ENCODE results near the gene CELSR1.
A peak's percentile ranks its signal among the peaks of the same experiment; 100 is the strongest.

CELSR1 gene

DNA sequence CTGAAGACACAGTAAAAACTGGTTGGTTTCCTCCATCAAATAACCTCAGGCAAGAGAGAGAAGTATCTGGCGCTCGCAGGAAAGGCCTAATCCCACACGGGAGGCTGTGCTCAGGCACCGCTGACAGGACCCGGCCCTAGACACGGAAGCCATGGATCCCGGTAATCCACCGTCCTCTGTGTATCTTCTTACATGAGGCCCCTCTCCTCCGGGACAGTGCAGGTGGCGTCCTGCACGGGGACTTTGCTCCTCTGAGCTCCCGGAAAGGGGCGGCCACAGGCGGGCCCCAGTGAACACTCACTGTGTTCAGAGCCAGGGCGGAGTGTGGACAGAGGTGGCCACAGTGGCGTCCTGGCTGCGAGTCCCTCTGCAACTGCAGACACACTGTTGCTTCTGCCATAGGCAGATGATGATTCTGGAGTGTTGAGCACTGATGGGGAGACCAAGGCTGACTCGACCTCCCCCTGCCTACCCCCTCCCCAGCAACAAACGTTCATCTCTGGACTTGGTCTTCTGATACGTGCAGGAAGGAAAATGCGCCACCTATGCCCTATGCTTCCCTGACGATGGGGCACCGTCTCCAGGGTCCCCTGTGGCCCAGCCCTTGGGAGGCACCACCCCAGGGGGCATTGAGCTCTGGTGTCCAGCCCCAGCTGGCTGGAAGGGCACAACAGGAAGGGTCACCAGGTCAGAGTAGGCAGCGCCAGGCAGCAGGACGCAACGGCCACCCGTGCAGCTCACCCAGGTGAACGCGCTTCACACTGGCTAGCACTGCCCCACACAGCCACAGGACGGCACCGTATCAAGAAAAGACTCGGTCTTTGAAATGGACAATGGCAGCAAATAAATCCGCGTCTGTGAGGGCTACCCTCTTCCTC lies 106.2 kb downstream of the CELSR1 start:
- no peak overlapping the region for H3K4me3 Mint-ChIP-seq
- peaks cover under 1% of the 10 kb centered on the region for H3K9me3 Mint-ChIP-seq
- H3K27ac Mint-ChIP-seq = peak overlapping the region; percentile 91
- no peaks in the 10 kb centered on the region for H3K27me3 Mint-ChIP-seq
- CTCF ChIA-PET = no interaction called here
- no peak for DNase-seq
- peaks cover 1% of the 10 kb centered on the region for H3K36me3 Mint-ChIP-seq
- peaks cover 15% of the 10 kb centered on the region for H3K4me1 Mint-ChIP-seq

DNA sequence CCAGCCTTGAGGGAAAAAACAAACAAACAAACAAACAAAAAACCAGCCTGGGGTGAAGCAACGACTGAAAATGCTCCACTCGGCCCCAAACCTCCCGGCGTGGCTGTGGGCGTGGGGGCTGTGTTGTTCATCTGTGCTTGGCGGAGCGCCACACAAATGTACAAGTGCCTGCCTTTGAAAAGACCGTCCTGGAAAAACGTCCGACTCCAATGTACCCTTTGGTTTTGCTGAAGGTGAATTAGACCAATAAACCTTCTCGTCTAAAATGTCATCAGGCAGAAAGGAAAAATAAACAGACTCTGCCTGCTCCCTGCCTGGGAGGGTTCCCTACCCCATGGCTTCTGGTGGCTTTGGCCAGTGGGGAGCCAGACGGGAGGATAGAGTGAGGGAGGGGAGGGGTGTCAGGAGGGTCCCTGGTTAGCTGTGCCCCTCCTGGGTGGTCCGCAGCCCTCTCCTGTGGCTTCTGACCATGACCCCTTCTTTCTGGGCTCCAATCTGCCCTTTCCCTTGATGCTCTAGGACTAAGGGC lies 108.0 kb downstream of the CELSR1 start:
- CTCF ChIA-PET = no interaction called here
- Mint-ChIP-seq H3K27ac (no peak overlapping the region), H3K4me3 (no peak overlapping the region), H3K36me3 (peaks cover 1% of the 10 kb centered on the region), H3K9me3 (peaks cover 7% of the 10 kb centered on the region), H3K27me3 (peaks cover 7% of the 10 kb centered on the region), H3K4me1 (peaks cover 19% of the 10 kb centered on the region)
- DNase-seq = no peak

DNA sequence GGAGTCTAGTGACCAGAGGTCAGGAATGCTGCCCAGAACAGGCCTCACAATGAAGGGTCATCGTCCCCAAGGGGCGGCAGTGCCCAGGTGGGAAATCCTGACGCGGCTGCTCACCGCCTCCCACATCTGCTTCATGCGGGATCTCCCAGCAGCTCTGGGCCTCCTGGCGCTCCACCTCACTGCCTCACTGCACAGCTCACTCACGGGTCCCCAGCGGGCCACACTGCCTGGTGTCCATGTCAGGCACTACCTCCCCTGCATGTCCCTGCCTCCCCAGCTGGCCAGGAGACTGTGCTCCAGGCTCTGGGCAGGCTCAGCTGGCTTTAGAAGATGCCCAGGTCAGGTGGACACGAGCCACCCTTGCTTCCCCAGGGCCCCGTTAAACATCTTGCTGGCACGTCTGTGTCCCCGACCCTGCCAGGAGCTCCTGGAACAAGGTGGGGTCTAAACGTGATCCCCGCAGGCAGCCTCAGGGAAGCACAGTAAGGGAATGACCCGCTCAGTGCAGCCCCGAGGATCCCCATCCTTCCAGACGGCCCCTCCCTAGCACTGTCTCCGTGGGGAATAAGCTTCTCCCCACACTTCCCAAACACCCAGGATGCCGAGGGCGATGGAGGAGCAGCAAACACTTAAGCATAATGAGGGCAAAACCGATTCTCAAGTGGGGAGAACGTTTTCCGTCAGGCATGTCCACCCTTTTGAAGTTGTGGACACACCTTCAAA lies 108.7 kb downstream of the CELSR1 start:
- Mint-ChIP-seq H3K4me3 (no peak overlapping the region), H3K27ac (no peak overlapping the region), H3K36me3 (peaks cover 1% of the 10 kb centered on the region), H3K9me3 (peaks cover 7% of the 10 kb centered on the region), H3K4me1 (peaks cover 19% of the 10 kb centered on the region), H3K27me3 (peaks cover 7% of the 10 kb centered on the region)
- CTCF ChIA-PET = no interaction called here
- no peak for DNase-seq

DNA sequence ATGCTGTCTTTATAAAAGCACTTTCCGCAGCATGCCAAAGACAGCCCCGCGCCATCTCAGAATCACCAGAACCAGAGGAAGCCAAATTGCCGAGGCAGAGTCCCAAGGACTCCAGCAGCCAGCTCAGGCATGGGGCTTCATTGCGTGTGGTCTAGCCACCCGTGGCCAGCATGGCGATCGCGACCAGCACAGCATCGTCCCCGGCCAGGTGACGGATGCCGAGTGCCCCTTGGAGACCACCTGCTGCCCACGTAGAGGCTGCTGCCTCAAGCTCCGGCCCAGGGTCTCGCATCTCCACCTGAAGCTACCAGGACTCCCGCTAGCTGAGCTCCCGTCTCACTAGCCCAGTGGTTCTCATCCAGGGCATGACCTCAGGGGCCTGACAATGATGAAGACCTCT lies 109.2 kb downstream of the CELSR1 start:
- no peak overlapping the region for H3K4me3 Mint-ChIP-seq
- H3K9me3 Mint-ChIP-seq = peaks cover 7% of the 10 kb centered on the region
- H3K36me3 Mint-ChIP-seq = peaks cover 1% of the 10 kb centered on the region
- peaks cover 7% of the 10 kb centered on the region for H3K27me3 Mint-ChIP-seq
- H3K4me1 Mint-ChIP-seq = peaks cover 19% of the 10 kb centered on the region
- CTCF ChIA-PET = no interaction called here
- no peak overlapping the region for H3K27ac Mint-ChIP-seq
- DNase-seq = no peak

DNA sequence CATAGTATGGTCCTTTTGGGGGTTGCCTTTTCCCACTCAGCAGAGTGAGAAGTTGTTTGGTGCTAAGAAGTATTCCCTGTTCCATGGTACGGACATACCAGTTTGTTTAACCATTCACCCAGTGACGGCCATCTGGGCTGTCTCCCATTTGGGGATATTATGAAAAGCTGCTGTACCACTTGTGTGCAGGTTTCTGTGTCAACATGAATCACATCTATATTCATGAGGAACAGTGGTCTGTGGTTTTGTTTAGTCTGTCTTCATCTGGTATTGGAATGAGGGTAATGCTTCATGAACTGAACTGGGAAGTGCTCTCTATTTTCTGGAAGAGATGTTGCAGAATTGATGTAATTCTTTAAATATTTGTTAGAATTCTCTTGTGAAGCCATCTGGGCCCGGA lies 112.4 kb downstream of the CELSR1 start:
- no peak for DNase-seq

DNA sequence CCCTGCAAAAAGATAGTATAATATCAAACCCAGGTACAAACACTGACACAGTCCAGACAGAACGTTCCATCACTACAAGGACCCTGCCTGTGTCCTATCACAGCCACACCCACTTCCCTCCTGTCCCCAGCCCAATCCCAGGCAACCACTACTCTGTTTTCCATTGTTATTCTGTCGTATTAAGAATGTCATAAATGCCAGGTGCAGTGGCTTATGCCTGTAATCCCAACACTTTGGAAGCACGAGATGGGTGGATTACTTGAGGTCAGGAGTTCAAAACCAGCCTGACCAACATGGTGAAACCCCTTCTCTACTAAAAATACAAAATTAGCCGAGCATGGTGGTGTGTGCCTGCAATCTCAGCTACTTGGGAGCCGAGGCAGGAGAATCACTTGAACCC lies 112.9 kb downstream of the CELSR1 start:
- Mint-ChIP-seq H3K9me3 (peaks cover 7% of the 10 kb centered on the region), H3K4me3 (no peak overlapping the region), H3K27me3 (peaks cover 7% of the 10 kb centered on the region), H3K4me1 (peaks cover 6% of the 10 kb centered on the region), H3K27ac (no peak overlapping the region), H3K36me3 (no peaks in the 10 kb centered on the region)
- CTCF ChIA-PET = no interaction called here
- no peak for DNase-seq

More for the DNA sequence above, 112.4 kb downstream of the CELSR1 start:
- H3K27ac Mint-ChIP-seq = no peak overlapping the region
- H3K27me3 Mint-ChIP-seq = peaks cover 7% of the 10 kb centered on the region
- peaks cover 7% of the 10 kb centered on the region for H3K9me3 Mint-ChIP-seq
- H3K4me1 Mint-ChIP-seq = peaks cover 6% of the 10 kb centered on the region
- H3K4me3 Mint-ChIP-seq = no peak overlapping the region
- H3K36me3 Mint-ChIP-seq = no peaks in the 10 kb centered on the region
- CTCF ChIA-PET = no interaction called here

DNA sequence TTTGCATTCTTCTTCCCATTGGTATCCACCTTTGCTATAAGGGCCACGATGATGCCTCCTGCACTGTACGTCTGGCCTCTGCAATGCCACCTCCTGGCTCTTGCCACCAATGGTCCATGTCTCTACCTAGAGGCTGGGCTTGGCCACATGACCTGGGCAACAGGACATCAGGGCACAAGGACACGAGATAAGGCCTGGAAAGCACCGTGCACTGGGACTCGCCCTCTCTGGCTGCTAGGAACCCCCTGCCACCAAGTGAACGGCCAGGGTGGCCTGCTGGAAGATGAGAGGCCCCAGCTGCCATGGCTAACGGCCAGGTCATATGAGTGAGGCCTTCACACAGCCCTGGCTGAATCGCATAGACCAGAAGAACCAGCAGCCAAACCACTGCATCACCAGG lies 114.5 kb downstream of the CELSR1 start:
- no peak for DNase-seq
- CTCF ChIA-PET = no interaction called here

DNA sequence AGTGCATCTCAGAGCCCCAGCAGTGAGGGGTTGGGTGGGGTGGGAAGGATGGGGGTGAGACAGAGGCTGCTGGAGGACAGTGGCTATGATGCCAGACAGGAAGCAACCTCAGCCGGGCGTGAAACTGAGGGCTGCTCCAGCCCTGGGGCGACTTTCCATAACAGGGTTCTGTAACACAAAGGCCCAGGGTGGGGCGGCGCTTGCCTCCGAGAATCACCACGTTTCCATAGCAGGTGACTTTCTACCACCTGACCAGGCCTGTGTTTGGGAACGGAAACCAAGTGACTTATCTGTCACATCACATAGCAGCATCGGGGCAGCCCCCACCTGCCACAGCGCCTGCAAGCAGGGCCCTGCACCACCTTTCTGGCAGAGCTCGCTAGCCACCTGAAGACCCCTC lies 116.2 kb downstream of the CELSR1 start:
- peak; percentile 32 for DNase-seq
- H3K4me3 Mint-ChIP-seq = no peak overlapping the region
- CTCF ChIA-PET = no interaction called here

More for the DNA sequence above, 114.5 kb downstream of the CELSR1 start:
- no peaks in the 10 kb centered on the region for H3K36me3 Mint-ChIP-seq
- H3K27ac Mint-ChIP-seq = no peak overlapping the region
- H3K27me3 Mint-ChIP-seq = peaks cover 7% of the 10 kb centered on the region
- no peak overlapping the region for H3K4me3 Mint-ChIP-seq
- H3K4me1 Mint-ChIP-seq = peaks cover 6% of the 10 kb centered on the region
- H3K9me3 Mint-ChIP-seq = peaks cover 7% of the 10 kb centered on the region

DNA sequence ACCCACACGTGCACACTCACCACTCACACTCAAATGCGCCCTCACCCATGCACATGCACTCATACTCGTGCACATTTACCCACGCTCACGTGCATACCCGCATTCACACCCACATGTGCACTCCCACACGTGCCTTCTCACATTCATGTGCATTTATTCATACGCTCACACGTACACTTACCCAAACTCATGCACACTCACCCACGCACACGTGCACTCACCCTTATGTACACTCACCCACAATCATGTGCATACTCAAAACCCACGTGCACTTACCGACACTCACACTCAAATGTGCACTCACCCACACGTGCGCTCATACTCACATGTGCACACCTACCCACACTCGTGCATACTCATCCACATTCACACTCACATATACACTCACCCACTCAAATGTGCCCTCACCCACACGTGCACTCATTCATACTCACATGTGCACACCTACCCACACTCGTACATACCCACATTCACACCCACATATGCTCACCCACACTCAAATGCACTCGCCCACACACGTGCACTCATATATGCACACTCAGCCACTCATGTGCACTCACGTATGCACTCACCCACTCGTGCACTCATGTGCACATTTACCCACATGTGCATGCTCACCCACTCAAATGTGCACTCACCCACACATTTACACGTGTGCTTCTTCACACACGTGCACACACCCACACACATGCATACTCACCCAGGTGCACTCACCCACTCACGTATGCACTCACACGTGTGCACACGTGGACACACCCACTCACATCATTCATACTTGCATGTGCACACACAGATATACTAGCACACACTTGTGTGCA lies 117.5 kb downstream of the CELSR1 start:
- Mint-ChIP-seq H3K4me3 (no peak overlapping the region), H3K27me3 (peaks cover under 1% of the 10 kb centered on the region), H3K36me3 (no peaks in the 10 kb centered on the region), H3K4me1 (no peaks in the 10 kb centered on the region), H3K9me3 (no peaks in the 10 kb centered on the region), H3K27ac (no peak overlapping the region)
- CTCF ChIA-PET = no interaction called here
- no peak for DNase-seq

More for the DNA sequence above, 116.2 kb downstream of the CELSR1 start:
- H3K4me1 Mint-ChIP-seq = peaks cover 5% of the 10 kb centered on the region
- peaks cover 7% of the 10 kb centered on the region for H3K9me3 Mint-ChIP-seq
- H3K36me3 Mint-ChIP-seq = no peaks in the 10 kb centered on the region
- no peak overlapping the region for H3K27ac Mint-ChIP-seq
- peaks cover 7% of the 10 kb centered on the region for H3K27me3 Mint-ChIP-seq

DNA sequence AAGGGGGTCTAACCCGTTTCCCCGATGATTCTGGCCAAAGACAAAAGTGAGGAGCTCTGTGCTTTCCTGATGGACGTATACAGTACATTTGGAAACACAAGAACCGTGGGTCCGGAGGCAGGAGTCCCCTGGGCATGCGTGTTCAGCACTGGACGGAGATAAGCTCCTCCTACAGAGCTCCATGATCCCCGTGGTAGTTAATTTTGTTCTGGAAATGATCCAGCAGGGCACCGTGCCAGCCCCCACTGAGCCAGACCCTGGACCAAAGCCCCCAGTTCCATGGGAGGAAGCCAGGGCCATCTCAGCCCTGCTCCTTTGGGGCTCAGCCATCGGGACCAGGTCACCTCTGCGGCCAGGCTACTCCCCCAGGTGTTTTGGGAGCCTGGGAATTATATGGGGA lies 118.6 kb downstream of the CELSR1 start:
- H3K27me3 Mint-ChIP-seq = no peaks in the 10 kb centered on the region
- H3K9me3 Mint-ChIP-seq = no peaks in the 10 kb centered on the region
- no peak for DNase-seq
- CTCF ChIA-PET = no interaction called here
- H3K36me3 Mint-ChIP-seq = no peaks in the 10 kb centered on the region
- H3K27ac Mint-ChIP-seq = no peak overlapping the region
- H3K4me1 Mint-ChIP-seq = no peaks in the 10 kb centered on the region
- H3K4me3 Mint-ChIP-seq = no peak overlapping the region

DNA sequence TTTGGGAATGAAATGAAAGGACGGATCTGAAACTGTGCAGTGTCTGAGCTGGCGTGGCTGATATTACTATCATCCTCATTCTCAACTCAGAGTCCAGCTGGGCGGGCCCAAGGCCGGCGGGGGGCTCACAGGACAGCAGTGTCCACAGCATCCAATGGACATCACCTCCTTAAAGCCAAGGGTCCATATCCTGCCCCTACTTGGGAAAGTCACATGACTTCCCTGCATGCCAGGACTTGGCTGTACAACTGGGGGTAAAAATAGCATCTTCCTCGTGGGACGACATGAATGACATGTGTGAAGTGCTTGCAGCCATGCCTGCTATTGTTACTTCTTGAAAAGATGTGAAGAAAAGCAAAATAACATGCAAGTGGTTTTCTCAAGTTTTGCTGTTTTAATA lies 119.7 kb downstream of the CELSR1 start:
- Mint-ChIP-seq H3K9me3 (no peaks in the 10 kb centered on the region), H3K27me3 (no peaks in the 10 kb centered on the region), H3K36me3 (no peaks in the 10 kb centered on the region)

DNA sequence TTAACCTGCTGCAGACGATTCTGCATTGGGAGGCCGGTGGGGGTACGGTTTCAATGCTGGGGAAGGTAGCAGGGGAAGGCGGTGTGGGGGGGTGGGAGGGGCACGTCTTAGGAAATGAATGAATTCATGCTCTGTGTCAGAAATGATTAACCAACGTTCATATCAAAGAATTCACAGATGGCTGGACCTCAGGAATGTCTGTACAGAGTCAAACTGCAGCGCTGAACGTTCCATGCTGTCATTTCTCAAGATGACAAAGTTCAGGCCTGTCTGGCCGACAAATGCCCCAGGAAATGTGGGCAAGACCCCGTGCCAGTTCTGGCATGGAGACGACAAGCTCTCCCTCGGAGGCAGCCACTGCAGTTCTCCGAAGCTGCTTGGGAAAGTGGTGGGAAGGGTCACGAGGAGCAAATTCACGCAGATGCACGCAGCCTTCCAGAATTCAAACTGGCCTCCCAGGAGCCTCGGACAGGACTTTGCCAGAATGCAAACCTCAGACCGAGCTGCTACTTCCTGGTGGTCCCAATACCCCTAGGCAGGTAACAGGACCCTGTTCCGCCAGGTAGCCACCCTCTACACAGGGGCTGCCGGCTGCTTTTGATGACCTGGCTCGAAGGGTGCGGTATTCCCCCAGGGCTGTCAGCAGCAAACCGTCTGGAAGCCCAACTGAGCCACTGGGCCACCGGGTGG lies 120.4 kb downstream of the CELSR1 start:
- Mint-ChIP-seq H3K36me3 (no peaks in the 10 kb centered on the region), H3K27me3 (no peaks in the 10 kb centered on the region), H3K9me3 (no peaks in the 10 kb centered on the region), H3K4me3 (no peak overlapping the region), H3K4me1 (no peaks in the 10 kb centered on the region), H3K27ac (no peak overlapping the region)
- CTCF ChIA-PET = interaction anchor here (0.6 kb wide), 1 partner anchor 206 kb away, joined by 3 read pairs; no protein-coding TSS in a partner anchor
- DNase-seq = no peak

More for the DNA sequence above, 119.7 kb downstream of the CELSR1 start:
- H3K4me3 Mint-ChIP-seq = no peak overlapping the region
- DNase-seq = no peak
- no peaks in the 10 kb centered on the region for H3K4me1 Mint-ChIP-seq
- H3K27ac Mint-ChIP-seq = no peak overlapping the region
- CTCF ChIA-PET = no interaction called here

DNA sequence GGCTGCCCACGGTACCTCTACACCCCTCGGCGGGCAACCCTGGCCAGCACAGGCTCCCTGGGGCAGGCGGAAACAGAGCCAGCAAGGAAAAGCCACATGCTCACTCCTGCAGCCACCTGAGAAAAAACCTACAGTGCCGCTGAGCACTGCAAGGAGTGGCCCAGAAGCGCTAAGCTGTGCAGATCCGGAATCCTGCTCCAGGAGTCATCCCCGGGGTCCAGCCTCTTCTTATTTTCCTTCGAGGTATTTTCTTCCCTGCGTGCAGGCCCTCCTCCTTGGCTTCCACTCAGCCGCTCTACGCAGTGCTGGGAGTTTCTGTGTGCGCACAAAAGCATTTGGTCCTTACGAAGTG lies 120.9 kb downstream of the CELSR1 start:
- no peaks in the 10 kb centered on the region for H3K36me3 Mint-ChIP-seq
- H3K9me3 Mint-ChIP-seq = no peaks in the 10 kb centered on the region
- no peak for DNase-seq
- CTCF ChIA-PET = interaction anchor here (0.6 kb wide), 1 partner anchor 207 kb away, joined by 3 read pairs; no protein-coding TSS in a partner anchor
- H3K27me3 Mint-ChIP-seq = no peaks in the 10 kb centered on the region
- no peak overlapping the region for H3K27ac Mint-ChIP-seq
- no peak overlapping the region for H3K4me3 Mint-ChIP-seq
- no peaks in the 10 kb centered on the region for H3K4me1 Mint-ChIP-seq

All from activated naive CD4-positive, alpha-beta T cell treated with anti-CD3 and anti-CD28 coated beads, Interleukin-2, amount 10 ng/mL, durations not matched to agents 7 days and 5 days (primary cell).